Esophagus muscularis mucosa (tissue), 4 donors: ENCODE measurements around the gene SMPD3.

Experiments
- EP300 ChIP-seq: sonication (generic); formaldehyde crosslinking; IDR thresholded peaks from one replicate; pipeline ENCODE4 v1.6.1; 2017; ENCODE audit warnings: antibody characterized with exemption
- POLR2A ChIP-seq: fragments of 450-650 bp; IDR thresholded peaks from one replicate; pipeline ENCODE4 v1.6.1; 2017; ENCODE audit warnings: antibody characterized with exemption, moderate library complexity, mild to moderate bottlenecking, low read depth
- POLR2AphosphoS5 ChIP-seq, 2 donors: sonication (generic); formaldehyde crosslinking; IDR thresholded peaks; one replicate each; pipeline ENCODE4 v1.6.1; 2017; ENCODE audit warnings: antibody characterized with exemption in 2 of 2
- TF ChIP-seq, protein P1 (sequence below), 3 experiments: fragments of 200-600 bp in 2 of 3; fragments of 450-650 bp in 1 of 3; sonication (generic) in 2 of 3; IDR thresholded peaks; one replicate each; pipeline ENCODE4 v1.5.1; 2017 to 2019; ENCODE audit warnings: antibody characterized with exemption in 3 of 3, mild to moderate bottlenecking in 2 of 3, moderate library complexity in 1 of 3

DNA sequence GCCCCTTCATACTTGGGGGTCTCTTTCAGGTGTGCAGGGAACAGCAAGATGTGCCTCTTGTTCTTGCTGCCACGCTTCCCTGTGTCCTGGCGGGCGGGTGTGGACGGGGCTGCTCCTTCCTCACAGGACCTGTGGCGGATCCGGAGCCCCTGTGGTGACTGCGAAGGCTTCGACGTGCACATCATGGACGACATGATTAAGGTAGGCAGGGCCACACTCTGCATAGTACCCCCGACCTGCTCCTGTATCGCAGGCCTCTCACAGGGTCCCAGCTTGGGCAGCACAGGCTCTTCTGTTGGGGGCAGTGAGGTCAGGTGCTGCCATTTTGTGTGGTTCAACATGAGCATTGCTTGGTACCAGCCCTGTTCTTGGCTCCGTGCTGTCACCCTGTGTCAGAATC, 94.9 kb downstream of the SMPD3 start:
- TF ChIP-seq, protein P1, sequence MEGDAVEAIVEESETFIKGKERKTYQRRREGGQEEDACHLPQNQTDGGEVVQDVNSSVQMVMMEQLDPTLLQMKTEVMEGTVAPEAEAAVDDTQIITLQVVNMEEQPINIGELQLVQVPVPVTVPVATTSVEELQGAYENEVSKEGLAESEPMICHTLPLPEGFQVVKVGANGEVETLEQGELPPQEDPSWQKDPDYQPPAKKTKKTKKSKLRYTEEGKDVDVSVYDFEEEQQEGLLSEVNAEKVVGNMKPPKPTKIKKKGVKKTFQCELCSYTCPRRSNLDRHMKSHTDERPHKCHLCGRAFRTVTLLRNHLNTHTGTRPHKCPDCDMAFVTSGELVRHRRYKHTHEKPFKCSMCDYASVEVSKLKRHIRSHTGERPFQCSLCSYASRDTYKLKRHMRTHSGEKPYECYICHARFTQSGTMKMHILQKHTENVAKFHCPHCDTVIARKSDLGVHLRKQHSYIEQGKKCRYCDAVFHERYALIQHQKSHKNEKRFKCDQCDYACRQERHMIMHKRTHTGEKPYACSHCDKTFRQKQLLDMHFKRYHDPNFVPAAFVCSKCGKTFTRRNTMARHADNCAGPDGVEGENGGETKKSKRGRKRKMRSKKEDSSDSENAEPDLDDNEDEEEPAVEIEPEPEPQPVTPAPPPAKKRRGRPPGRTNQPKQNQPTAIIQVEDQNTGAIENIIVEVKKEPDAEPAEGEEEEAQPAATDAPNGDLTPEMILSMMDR (IDR thresholded peaks at IDR 0.05), result no peak
- TF ChIP-seq EP300 (no peak), POLR2AphosphoS5 (IDR thresholded peaks at IDR 0.05) (no peak), POLR2A (no peak)
